ENCODE results near the gene SUSD3. TPM values are rescaled to one million over a fixed set of nuclear protein-coding genes. Genes with fewer than 3 reads are reported as not detected.
A peak's percentile ranks its signal among the peaks of the same experiment; 100 is the strongest.
"Not testable (repeated sequence)": the region's sequence is repeated elsewhere in the genome, so short reads cannot be mapped to it uniquely, and the experiment has no call there.

SUSD3 gene
- total RNA-seq, 1 donor from 2014 or later: not detected

- peaks cover 26% of the 10 kb centered on the region for H3K4me1 Mint-ChIP-seq
- DNase-seq (ENCODE audit: low read depth, low spot score): no peak
- no peak for TF ChIP-seq CTCF (conservative IDR thresholded peaks at IDR 0.05)
- H3K4me3 Mint-ChIP-seq: peak overlapping the region; percentile 56
- no peak overlapping the region for H3K27ac Mint-ChIP-seq (ENCODE audit: unreplicated experiment)
- H3K9me3 Mint-ChIP-seq: peaks cover 8% of the 10 kb centered on the region
- H3K27me3 Mint-ChIP-seq (ENCODE audit: low read depth): no peaks in the 10 kb centered on the region
- peaks cover 12% of the 10 kb centered on the region for H3K36me3 Mint-ChIP-seq (ENCODE audit: low read depth)
Measured at GRCh38 chr9:93098236-93098946, 39.9 kb downstream of the SUSD3 start.

GRCh38 chr9:93099551-93100275 is 41.2 kb downstream of the SUSD3 start:
- Mint-ChIP-seq H3K4me3 (peak overlapping the region; percentile 70), H3K27ac (ENCODE audit: unreplicated experiment) (no peak overlapping the region)
- DNase-seq (ENCODE audit: low read depth, low spot score): no peak

DNA sequence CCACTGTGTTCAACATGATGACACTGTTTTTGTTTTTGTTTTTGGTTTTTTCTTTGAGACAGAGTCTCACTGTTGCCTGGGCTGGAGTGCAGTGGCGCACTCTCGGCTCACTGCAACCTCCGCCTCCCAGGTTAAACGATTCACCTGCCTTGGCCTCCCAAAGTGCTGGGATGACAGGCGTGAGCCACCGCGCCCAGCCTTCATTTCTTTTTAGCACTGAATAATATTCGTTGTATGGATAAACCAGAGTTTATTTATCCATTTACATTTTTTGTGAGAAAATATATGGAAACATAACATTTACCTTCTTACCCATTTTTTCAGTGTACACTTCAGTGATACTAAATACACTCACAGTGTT is 41.8 kb downstream of the SUSD3 start:
- no peak overlapping the region for H3K27ac Mint-ChIP-seq (ENCODE audit: unreplicated experiment)
- H3K36me3 Mint-ChIP-seq (ENCODE audit: low read depth): peaks cover 22% of the 10 kb centered on the region

More at GRCh38 chr9:93099551-93100275, 41.2 kb downstream of the SUSD3 start:
- H3K4me1 Mint-ChIP-seq: peaks cover 21% of the 10 kb centered on the region
- peaks cover 19% of the 10 kb centered on the region for H3K36me3 Mint-ChIP-seq (ENCODE audit: low read depth)
- peaks cover 15% of the 10 kb centered on the region for H3K9me3 Mint-ChIP-seq
- TF ChIP-seq CTCF (conservative IDR thresholded peaks at IDR 0.05): no peak
- H3K27me3 Mint-ChIP-seq (ENCODE audit: low read depth): no peaks in the 10 kb centered on the region

GRCh38 chr9:93101086-93101485 is 42.6 kb downstream of the SUSD3 start:
- not testable (repeated sequence) for H3K4me3 Mint-ChIP-seq; H3K27me3 Mint-ChIP-seq (ENCODE audit: low read depth); H3K27ac Mint-ChIP-seq (ENCODE audit: unreplicated experiment); DNase-seq (ENCODE audit: low read depth, low spot score)
- H3K9me3 Mint-ChIP-seq: peaks cover 15% of the 10 kb centered on the region
- H3K4me1 Mint-ChIP-seq: peaks cover 19% of the 10 kb centered on the region
- H3K36me3 Mint-ChIP-seq (ENCODE audit: low read depth): peaks cover 25% of the 10 kb centered on the region

More for the DNA sequence above, 41.8 kb downstream of the SUSD3 start:
- no peak for DNase-seq (ENCODE audit: low read depth, low spot score)
- Mint-ChIP-seq H3K9me3 (peaks cover 15% of the 10 kb centered on the region), H3K4me3 (peak overlapping the region; percentile 28), H3K4me1 (peaks cover 19% of the 10 kb centered on the region), H3K27me3 (ENCODE audit: low read depth) (no peaks in the 10 kb centered on the region)
- TF ChIP-seq CTCF (conservative IDR thresholded peaks at IDR 0.05): no peak

GRCh38 chr9:93105620-93106019 is 47.1 kb downstream of the SUSD3 start:
- H3K36me3 Mint-ChIP-seq (ENCODE audit: low read depth): peaks cover 22% of the 10 kb centered on the region
- peaks cover 6% of the 10 kb centered on the region for H3K4me1 Mint-ChIP-seq
- TF ChIP-seq CTCF (conservative IDR thresholded peaks at IDR 0.05): no peak
- peaks cover 12% of the 10 kb centered on the region for H3K9me3 Mint-ChIP-seq
- no peak overlapping the region for H3K27ac Mint-ChIP-seq (ENCODE audit: unreplicated experiment)
- H3K27me3 Mint-ChIP-seq (ENCODE audit: low read depth): no peaks in the 10 kb centered on the region
- DNase-seq (ENCODE audit: low read depth, low spot score): no peak
- no peak overlapping the region for H3K4me3 Mint-ChIP-seq

Data from neural crest cell (in vitro differentiated cells).